Testis (tissue), 2 donors: Measurements from ENCODE around the gene OR51Q1.

Experiments used
- CTCF ChIP-seq, 3 experiments: fragments of 450-650 bp in 2 of 3; fragments of 200-600 bp in 1 of 3; sonication (generic) in 1 of 3; IDR thresholded peaks; one replicate each; pipeline ENCODE4 v1.5.1; 2016 to 2019; ENCODE audit warnings: antibody characterized with exemption in 3 of 3, mild to moderate bottlenecking in 2 of 3, moderate library complexity in 1 of 3
- POLR2A ChIP-seq: fragments of 450-650 bp; IDR thresholded peaks from one replicate; pipeline ENCODE4 v1.6.1; 2017; ENCODE audit warnings: antibody characterized with exemption, mild to moderate bottlenecking, moderate library complexity

- TF ChIP-seq CTCF (IDR thresholded peaks at IDR 0.05) = no peak
- TF ChIP-seq POLR2A = no peak
These were observed 27.1 kb downstream of the OR51Q1 start, which contains the start of gene OR51I2 for GRCh38 chr11:5449023-5449422.
